K562 (cell line): ENCODE results near the gene NLE1. TPM values are rescaled to one million over a fixed set of nuclear protein-coding genes. Genes with fewer than 3 reads are reported as not detected.

Experiments
- ATAC-seq: fragments of 200-7000 bp; cut with Tn5 transposase; 3 replicates; pipeline ENCODE4 v1.9.1; 2020; ENCODE audit warnings: moderate library complexity
- BruUV-seq: library from RNA; stranded (reverse); fragments of 400-500 nt; replicated peaks from 2 replicates; lab custom pipeline; 2021; lab: Mats Ljungman, UMichigan
- CTCF ChIA-PET: fragments of 300-600 bp; formaldehyde crosslinking; extraction: SDS; loops from one replicate; lab custom pipeline; 2021; ENCODE audit warnings: low intra/inter-chr PET ratio; lab: Yijun Ruan, JAX
- POLR2A ChIA-PET: fragments of 300-600, 350-650 bp; sonication (Branson Sonifier 250); formaldehyde crosslinking; extraction: SDS; loops from one replicate; lab custom pipeline; 2021; ENCODE audit warnings: antibody characterized with exemption, inconsistent platforms; lab: Yijun Ruan, JAX
- DNase-seq, 4 experiments: peaks; one replicate each; pipeline versions ENCODE4 v3.0.0 to v3.0.0-alpha.2; 2011 to 2018; ENCODE audit warnings: low spot score in 3 of 4, mixed read lengths in 3 of 4; ENCODE audit errors: extremely low read depth in 1 of 4
- FAIRE-seq: peaks from 2 replicates; lab custom pipeline; 2011; peaks lifted over from hg19 to GRCh38; lab: Jason Lieb, UNC
- H2AFZ ChIP-seq: 2 replicates; pipeline ENCODE4 v1.6.0; 2011; ENCODE audit warnings: low read depth, low read length, control low read depth, inconsistent platforms
- H3K27ac ChIP-seq: fragments of 200-600 bp; 3 replicates; pipeline ENCODE4 v1.8.0; 2011; ENCODE audit warnings: low read depth, mild to moderate bottlenecking, control low read depth, inconsistent platforms, low read length, moderate library complexity, mixed read lengths; ENCODE audit errors: extremely low read depth
- H3K27me3 ChIP-seq, 2 experiments: fragments of 300-600 bp in 1 of 2; 2 replicates in 1 of 2; 3 replicates in 1 of 2; pipeline versions ENCODE4 v1.6.0 to v1.8.0; 2011; ENCODE audit warnings: inconsistent platforms in 2 of 2, low read length in 2 of 2, mild to moderate bottlenecking in 1 of 2, mixed read lengths in 1 of 2, moderate library complexity in 1 of 2; ENCODE audit not compliant: control insufficient read depth in 2 of 2, insufficient read depth in 2 of 2
- H3K36me3 ChIP-seq: fragments of 300-600 bp; 3 replicates; pipeline ENCODE4 v1.8.0; 2011; ENCODE audit warnings: mild to moderate bottlenecking, low read length, inconsistent platforms; ENCODE audit not compliant: control insufficient read depth, insufficient read depth
- H3K4me1 ChIP-seq, 2 experiments: fragments of 200-600 bp in 1 of 2; replicated peaks in 1 of 2; 2 replicates in 1 of 2; 3 replicates in 1 of 2; pipeline versions ENCODE4 v1.5.1 to v1.8.0; 2011; ENCODE audit warnings: inconsistent platforms in 2 of 2, low read length in 2 of 2, mild to moderate bottlenecking in 1 of 2, mixed read lengths in 1 of 2, moderate library complexity in 1 of 2; ENCODE audit not compliant: control insufficient read depth in 2 of 2, insufficient read depth in 2 of 2
- H3K4me2 ChIP-seq: 2 replicates; pipeline ENCODE4 v1.6.1; 2011; ENCODE audit warnings: low read length, control low read depth, inconsistent platforms, mixed read lengths; ENCODE audit not compliant: insufficient read depth
- H3K4me3 ChIP-seq: fragments of 200-600 bp; sonication (generic), shearing (Covaris generic); 2 replicates; pipeline ENCODE4 v1.5.1; 2016; ENCODE audit warnings: control low read depth, inconsistent platforms
- H3K79me2 ChIP-seq: fragments of 200-600 bp; 3 replicates; pipeline ENCODE4 v1.8.0; 2011; ENCODE audit warnings: low read length, inconsistent platforms; ENCODE audit not compliant: control insufficient read depth, insufficient read depth
- H3K9ac ChIP-seq, 2 experiments: 2 replicates each; pipeline versions ENCODE4 v1.6.0 to v1.6.1; 2011; ENCODE audit warnings: low read depth in 2 of 2, low read length in 2 of 2, control low read depth in 1 of 2, inconsistent platforms in 1 of 2, mild to moderate bottlenecking in 1 of 2, mixed read lengths in 1 of 2; ENCODE audit not compliant: insufficient read depth in 1 of 2
- H3K9me1 ChIP-seq: one replicate; pipeline ENCODE4 v1.6.0; 2011; ENCODE audit warnings: inconsistent platforms, mild to moderate bottlenecking, low read length, moderate library complexity; ENCODE audit not compliant: control insufficient read depth, insufficient read depth
- H3K9me3 ChIP-seq: replicated peaks from 2 replicates; pipeline ENCODE4 v1.5.1; 2011; ENCODE audit warnings: low read depth, low read length, inconsistent platforms; ENCODE audit not compliant: control insufficient read depth, insufficient read depth
- H4K20me1 ChIP-seq: replicated peaks from 2 replicates; pipeline ENCODE4 v1.6.1; 2011; ENCODE audit warnings: low read length, inconsistent platforms, mixed read lengths; ENCODE audit not compliant: control insufficient read depth, insufficient read depth
- ASH1L ChIP-seq: fragments of 450-650 bp; IDR thresholded peaks from 2 replicates; pipeline ENCODE4 v1.6.1; 2018; ENCODE audit warnings: borderline replicate concordance, mild to moderate bottlenecking, low read depth; ENCODE audit not compliant: partially characterized antibody
- BRD9 ChIP-seq: fragments of 450-650 bp; IDR thresholded peaks from 2 replicates; pipeline ENCODE4 v1.6.1; 2018; ENCODE audit warnings: low read depth; ENCODE audit not compliant: partially characterized antibody
- C11orf30 ChIP-seq: fragments of 450-650 bp; IDR thresholded peaks from 2 replicates; pipeline ENCODE4 v1.6.1; 2016; ENCODE audit warnings: low read depth, mild to moderate bottlenecking
- MCM5 ChIP-seq: fragments of 450-650 bp; IDR thresholded peaks from 2 replicates; pipeline ENCODE4 v1.6.1; 2016; ENCODE audit warnings: low read depth
- MTA2 ChIP-seq: fragments of 450-650 bp; IDR thresholded peaks from 2 replicates; pipeline ENCODE4 v1.6.1; 2016; ENCODE audit warnings: low read depth
- MYNN ChIP-seq, 2 experiments: sonication (generic); formaldehyde crosslinking in 1 of 2; IDR thresholded peaks; 2 replicates each; pipeline versions ENCODE4 v1.5.0 to v1.6.1; 2016 to 2020; ENCODE audit warnings: antibody characterized with exemption in 1 of 2, missing genetic modification reagents in 1 of 2
- NCOA1 ChIP-seq: fragments of 450-650 bp; IDR thresholded peaks from 2 replicates; pipeline ENCODE4 v1.6.1; 2016; ENCODE audit warnings: low read depth
- NFE2 ChIP-seq: IDR thresholded peaks from 2 replicates; pipeline ENCODE4 v1.6.1; 2014; ENCODE audit warnings: antibody characterized with exemption, low read depth
- PRPF4 ChIP-seq: fragments of 200-400 bp; formaldehyde crosslinking; IDR thresholded peaks from one replicate; pipeline ENCODE4 v1.6.1; 2017; ENCODE audit warnings: low read length, low read depth, mild to moderate bottlenecking; ENCODE audit not compliant: insufficient read depth, poor library complexity, severe bottlenecking
- RBFOX2 ChIP-seq: fragments of 200-400 bp; formaldehyde crosslinking; IDR thresholded peaks from 2 replicates; pipeline ENCODE4 v1.6.1; 2017; ENCODE audit warnings: low read depth, mild to moderate bottlenecking, low read length, moderate library complexity
- ZNF696 ChIP-seq: fragments of 250-450 bp; sonication (Bioruptor Pico); conservative IDR thresholded peaks from 2 replicates; pipeline ENCODE4 v1.4.0; 2020; ENCODE audit warnings: mild to moderate bottlenecking, moderate library complexity
- WGBS: fragments of 100-300 bp; shearing (Covaris generic); methylation state at CpG from one replicate; pipeline ENCODE4 v1.1.6; 2016; ENCODE audit warnings: low coverage, mixed read lengths; ENCODE audit not compliant: insufficient coverage; ENCODE audit errors: missing lambda C conversion rate; 5-methylcytosine and 5-hydroxymethylcytosine counted together
- in situ Hi-C: fragments of 300-500 bp; cut with MboI; formaldehyde crosslinking; loops from 4 replicates; pipeline ENCODE4 v1.15.0; 2018; ENCODE audit warnings: inconsistent platforms, mixed read lengths
- intact Hi-C: fragments of 100-400 bp; cut with micrococcal nuclease; formaldehyde crosslinking; loops from 2 replicates; pipeline ENCODE4 v1.14.2; 2022
- polyA plus RNA-seq, 8 experiments: library from polyadenylated mRNA; depleted of rRNA in 4 of 8; stranded (reverse) in 5 of 8; unstranded in 3 of 8; fragments of >200 nt; fragmentation: Nextera tagmentation in 2 of 8; fragmentation: Illumina TruSeq in 1 of 8; extraction: Ambion mirVana in 2 of 8; extraction: Trizol in 1 of 8; gene quantifications; 2 replicates each; pipeline versions ENCODE4 v1.2.1 to v1.2.3, GENCODE V29; 2011 to 2014; ENCODE audit warnings: inconsistent platforms in 1 of 8, missing spikeins in 1 of 8
- total RNA-seq, 7 experiments: library from RNA; depleted of rRNA in 6 of 7; stranded (reverse); fragments of >200 nt in 6 of 7; fragmentation: Illumina TruSeq in 2 of 7; extraction: Trizol in 2 of 7; gene quantifications; 2 replicates each; pipeline versions ENCODE4 v1.2.1 to v1.2.3, GENCODE V29; 2011 to 2021; ENCODE audit warnings: low replicate concordance in 1 of 7
- TF ChIP-seq, protein P1 (sequence below): sonication (generic); formaldehyde crosslinking; IDR thresholded peaks from 2 replicates; pipeline ENCODE4 v1.8.0; 2022; ENCODE audit warnings: mild to moderate bottlenecking, missing genetic modification reagents
- TF ChIP-seq, protein P2 (sequence below): sonication (generic); formaldehyde crosslinking; IDR thresholded peaks from 2 replicates; pipeline ENCODE4 v1.8.0; 2023; ENCODE audit warnings: mild to moderate bottlenecking, missing genetic modification reagents
- TF ChIP-seq, protein P3 (sequence below): fragments of 250-450 bp; sonication (Bioruptor Pico); IDR thresholded peaks from 2 replicates; pipeline ENCODE4 v1.9.0; 2021; ENCODE audit warnings: mild to moderate bottlenecking, inconsistent platforms
- TF ChIP-seq, protein P4 (sequence below): sonication (generic); formaldehyde crosslinking; IDR thresholded peaks from 2 replicates; pipeline ENCODE4 v1.8.1; 2022; ENCODE audit warnings: missing genetic modification reagents

Gene NLE1
- total and polyA plus RNA-seq, 9 of the 15 experiments (the other 6 are each of a cell fraction or from before 2014, with no cell fraction given) = 3.8 to 69.0 (median 29.4) TPM

DNA sequence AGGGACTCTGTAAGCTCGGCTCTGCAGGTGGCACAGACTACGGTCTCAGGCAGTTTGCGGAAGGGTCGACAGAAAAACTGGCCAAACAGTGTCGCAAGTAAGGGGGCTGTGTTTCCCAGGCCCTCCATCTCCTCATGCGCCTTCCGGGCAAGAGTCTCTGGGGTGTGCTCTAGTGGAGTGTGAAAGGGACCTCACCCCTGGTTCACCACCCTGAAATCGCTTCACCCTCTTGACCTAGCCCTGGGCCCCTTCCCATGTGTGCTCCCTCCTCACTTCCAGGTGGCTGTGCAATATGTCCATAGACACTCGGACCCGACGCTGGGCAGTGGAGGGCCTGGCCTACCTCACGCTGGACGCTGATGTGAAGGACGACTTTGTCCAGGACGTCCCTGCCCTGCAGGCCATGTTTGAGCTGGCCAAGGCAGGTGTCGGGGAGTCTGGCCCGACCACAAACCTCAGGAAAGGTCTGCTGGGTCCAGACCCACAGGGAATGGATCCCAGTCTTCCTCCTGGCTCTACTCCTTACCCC is 27.8 kb upstream of the NLE1 start:
- no peak for FAIRE-seq
- no peaks in the 10 kb centered on the region for H3K4me1 ChIP-seq
- H2AFZ ChIP-seq = no peak overlapping the region
- DNase-seq = no peak
- no peaks in the 10 kb centered on the region for H3K36me3 ChIP-seq
- 16% methylated on average over 17 of the region's 17 CpGs for WGBS
- H4K20me1 ChIP-seq = no peaks in the 10 kb centered on the region
- no peak for ATAC-seq
- no peak overlapping the region for H3K4me3 ChIP-seq
- BruUV-seq = no TSS peak
- no peak overlapping the region for H3K9ac ChIP-seq
- no peaks in the 10 kb centered on the region for H3K79me2 ChIP-seq
- peaks cover 14 to 60% of the 10 kb centered on the region in 2 experiments for H3K27me3 ChIP-seq
- H3K9me3 ChIP-seq = no peaks in the 10 kb centered on the region
- no peak overlapping the region for H3K4me2 ChIP-seq
- no peak overlapping the region for H3K27ac ChIP-seq
- ChIA-PET CTCF (interaction anchor here (0.6 kb wide), 1 partner anchor 369 kb away, joined by 4 read pairs; no protein-coding TSS in a partner anchor), POLR2A (no interaction called here)
- intact Hi-C loops (loop anchor here (2.0 kb wide), 2 partner anchors 363 to 577 kb away; no protein-coding TSS in a partner anchor), in situ Hi-C loops (loop anchor here (5.0 to 10.0 kb wide), 2 partner anchors 367 to 585 kb away; partner anchors contain the start of genes GAS2L2 and SLFN12L)
- no peaks in the 10 kb centered on the region for H3K9me1 ChIP-seq
- TF ChIP-seq, protein P1, sequence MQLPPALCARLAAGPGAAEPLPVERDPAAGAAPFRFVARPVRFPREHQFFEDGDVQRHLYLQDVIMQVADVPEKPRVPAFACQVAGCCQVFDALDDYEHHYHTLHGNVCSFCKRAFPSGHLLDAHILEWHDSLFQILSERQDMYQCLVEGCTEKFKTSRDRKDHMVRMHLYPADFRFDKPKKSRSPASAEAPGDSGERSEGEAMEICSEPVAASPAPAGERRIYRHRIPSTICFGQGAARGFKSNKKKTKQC = no peak
- no peak for TF ChIP-seq RBFOX2
- no peak for TF ChIP-seq MYNN (IDR thresholded peaks at IDR 0.05)
- no peak for TF ChIP-seq MYNN (CRISPR knock-in tag; IDR thresholded peaks at IDR 0.05)
- TF ChIP-seq, protein P2, sequence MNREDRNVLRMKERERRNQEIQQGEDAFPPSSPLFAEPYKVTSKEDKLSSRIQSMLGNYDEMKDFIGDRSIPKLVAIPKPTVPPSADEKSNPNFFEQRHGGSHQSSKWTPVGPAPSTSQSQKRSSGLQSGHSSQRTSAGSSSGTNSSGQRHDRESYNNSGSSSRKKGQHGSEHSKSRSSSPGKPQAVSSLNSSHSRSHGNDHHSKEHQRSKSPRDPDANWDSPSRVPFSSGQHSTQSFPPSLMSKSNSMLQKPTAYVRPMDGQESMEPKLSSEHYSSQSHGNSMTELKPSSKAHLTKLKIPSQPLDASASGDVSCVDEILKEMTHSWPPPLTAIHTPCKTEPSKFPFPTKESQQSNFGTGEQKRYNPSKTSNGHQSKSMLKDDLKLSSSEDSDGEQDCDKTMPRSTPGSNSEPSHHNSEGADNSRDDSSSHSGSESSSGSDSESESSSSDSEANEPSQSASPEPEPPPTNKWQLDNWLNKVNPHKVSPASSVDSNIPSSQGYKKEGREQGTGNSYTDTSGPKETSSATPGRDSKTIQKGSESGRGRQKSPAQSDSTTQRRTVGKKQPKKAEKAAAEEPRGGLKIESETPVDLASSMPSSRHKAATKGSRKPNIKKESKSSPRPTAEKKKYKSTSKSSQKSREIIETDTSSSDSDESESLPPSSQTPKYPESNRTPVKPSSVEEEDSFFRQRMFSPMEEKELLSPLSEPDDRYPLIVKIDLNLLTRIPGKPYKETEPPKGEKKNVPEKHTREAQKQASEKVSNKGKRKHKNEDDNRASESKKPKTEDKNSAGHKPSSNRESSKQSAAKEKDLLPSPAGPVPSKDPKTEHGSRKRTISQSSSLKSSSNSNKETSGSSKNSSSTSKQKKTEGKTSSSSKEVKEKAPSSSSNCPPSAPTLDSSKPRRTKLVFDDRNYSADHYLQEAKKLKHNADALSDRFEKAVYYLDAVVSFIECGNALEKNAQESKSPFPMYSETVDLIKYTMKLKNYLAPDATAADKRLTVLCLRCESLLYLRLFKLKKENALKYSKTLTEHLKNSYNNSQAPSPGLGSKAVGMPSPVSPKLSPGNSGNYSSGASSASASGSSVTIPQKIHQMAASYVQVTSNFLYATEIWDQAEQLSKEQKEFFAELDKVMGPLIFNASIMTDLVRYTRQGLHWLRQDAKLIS (CRISPR knock-in tag) = no peak
- TF ChIP-seq MTA2 = no peak
- TF ChIP-seq, protein P3, sequence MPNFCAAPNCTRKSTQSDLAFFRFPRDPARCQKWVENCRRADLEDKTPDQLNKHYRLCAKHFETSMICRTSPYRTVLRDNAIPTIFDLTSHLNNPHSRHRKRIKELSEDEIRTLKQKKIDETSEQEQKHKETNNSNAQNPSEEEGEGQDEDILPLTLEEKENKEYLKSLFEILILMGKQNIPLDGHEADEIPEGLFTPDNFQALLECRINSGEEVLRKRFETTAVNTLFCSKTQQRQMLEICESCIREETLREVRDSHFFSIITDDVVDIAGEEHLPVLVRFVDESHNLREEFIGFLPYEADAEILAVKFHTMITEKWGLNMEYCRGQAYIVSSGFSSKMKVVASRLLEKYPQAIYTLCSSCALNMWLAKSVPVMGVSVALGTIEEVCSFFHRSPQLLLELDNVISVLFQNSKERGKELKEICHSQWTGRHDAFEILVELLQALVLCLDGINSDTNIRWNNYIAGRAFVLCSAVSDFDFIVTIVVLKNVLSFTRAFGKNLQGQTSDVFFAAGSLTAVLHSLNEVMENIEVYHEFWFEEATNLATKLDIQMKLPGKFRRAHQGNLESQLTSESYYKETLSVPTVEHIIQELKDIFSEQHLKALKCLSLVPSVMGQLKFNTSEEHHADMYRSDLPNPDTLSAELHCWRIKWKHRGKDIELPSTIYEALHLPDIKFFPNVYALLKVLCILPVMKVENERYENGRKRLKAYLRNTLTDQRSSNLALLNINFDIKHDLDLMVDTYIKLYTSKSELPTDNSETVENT (CRISPR knock-in tag) = no peak
- no peak for TF ChIP-seq ZNF696 (CRISPR knock-in tag)
- no peak for TF ChIP-seq NFE2
- TF ChIP-seq NCOA1 = no peak
- no peak for TF ChIP-seq BRD9
- TF ChIP-seq PRPF4 = no peak
- TF ChIP-seq MCM5 = no peak
- TF ChIP-seq, protein P4, sequence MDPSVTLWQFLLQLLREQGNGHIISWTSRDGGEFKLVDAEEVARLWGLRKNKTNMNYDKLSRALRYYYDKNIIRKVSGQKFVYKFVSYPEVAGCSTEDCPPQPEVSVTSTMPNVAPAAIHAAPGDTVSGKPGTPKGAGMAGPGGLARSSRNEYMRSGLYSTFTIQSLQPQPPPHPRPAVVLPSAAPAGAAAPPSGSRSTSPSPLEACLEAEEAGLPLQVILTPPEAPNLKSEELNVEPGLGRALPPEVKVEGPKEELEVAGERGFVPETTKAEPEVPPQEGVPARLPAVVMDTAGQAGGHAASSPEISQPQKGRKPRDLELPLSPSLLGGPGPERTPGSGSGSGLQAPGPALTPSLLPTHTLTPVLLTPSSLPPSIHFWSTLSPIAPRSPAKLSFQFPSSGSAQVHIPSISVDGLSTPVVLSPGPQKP (CRISPR knock-in tag) = no peak
- TF ChIP-seq C11orf30 = no peak
- TF ChIP-seq ASH1L = no peak
